Activated CD4-positive, alpha-beta memory T cell treated with anti-CD3 and anti-CD28 coated beads for 36 hours (primary cell): Measurements from ENCODE around the gene MED16. TPM values are rescaled to one million over a fixed set of nuclear protein-coding genes. Genes with fewer than 3 reads are reported as not detected.
A peak's percentile ranks its signal among the peaks of the same experiment; 100 is the strongest.

Source experiments
- CTCF ChIA-PET: fragments of 350-600 bp; sonication (Branson Sonifier 250); formaldehyde crosslinking; loops from one replicate; lab custom pipeline; 2021; ENCODE audit warnings: antibody characterized with exemption, inconsistent platforms; lab: Charles Lee
- POLR2A ChIA-PET: fragments of 350-600 bp; sonication (Branson Sonifier 250); formaldehyde crosslinking; loops from one replicate; lab custom pipeline; 2021; ENCODE audit warnings: antibody characterized with exemption; lab: Charles Lee
- DNase-seq: peaks from one replicate; pipeline ENCODE4 v3.0.0-alpha.2; 2020
- H3K27ac Mint-ChIP-seq: one replicate; pipeline ENCODE4 v1.8.0; 2021; ENCODE audit warnings: mixed read lengths
- H3K27me3 Mint-ChIP-seq: one replicate; pipeline ENCODE4 v1.8.0; 2021; ENCODE audit warnings: mixed read lengths
- H3K36me3 Mint-ChIP-seq: one replicate; pipeline ENCODE4 v1.8.0; 2021; ENCODE audit warnings: mixed read lengths
- H3K4me1 Mint-ChIP-seq: one replicate; pipeline ENCODE4 v1.8.0; 2021; ENCODE audit warnings: low read depth, mixed read lengths
- H3K4me3 Mint-ChIP-seq: one replicate; pipeline ENCODE4 v1.8.0; 2021; ENCODE audit warnings: mild to moderate bottlenecking, mixed read lengths
- H3K9me3 Mint-ChIP-seq: one replicate; pipeline ENCODE4 v1.8.0; 2021; ENCODE audit warnings: mixed read lengths
- intact Hi-C: fragments of 100-400 bp; cut with micrococcal nuclease; formaldehyde crosslinking; loops from one replicate; pipeline ENCODE4 v1.15.1; 2023
- total RNA-seq, 2 experiments: library from RNA; stranded (reverse); gene quantifications; one replicate each; pipeline ENCODE4 v1.2.3, GENCODE V29; 2021

MED16 gene, protein sequence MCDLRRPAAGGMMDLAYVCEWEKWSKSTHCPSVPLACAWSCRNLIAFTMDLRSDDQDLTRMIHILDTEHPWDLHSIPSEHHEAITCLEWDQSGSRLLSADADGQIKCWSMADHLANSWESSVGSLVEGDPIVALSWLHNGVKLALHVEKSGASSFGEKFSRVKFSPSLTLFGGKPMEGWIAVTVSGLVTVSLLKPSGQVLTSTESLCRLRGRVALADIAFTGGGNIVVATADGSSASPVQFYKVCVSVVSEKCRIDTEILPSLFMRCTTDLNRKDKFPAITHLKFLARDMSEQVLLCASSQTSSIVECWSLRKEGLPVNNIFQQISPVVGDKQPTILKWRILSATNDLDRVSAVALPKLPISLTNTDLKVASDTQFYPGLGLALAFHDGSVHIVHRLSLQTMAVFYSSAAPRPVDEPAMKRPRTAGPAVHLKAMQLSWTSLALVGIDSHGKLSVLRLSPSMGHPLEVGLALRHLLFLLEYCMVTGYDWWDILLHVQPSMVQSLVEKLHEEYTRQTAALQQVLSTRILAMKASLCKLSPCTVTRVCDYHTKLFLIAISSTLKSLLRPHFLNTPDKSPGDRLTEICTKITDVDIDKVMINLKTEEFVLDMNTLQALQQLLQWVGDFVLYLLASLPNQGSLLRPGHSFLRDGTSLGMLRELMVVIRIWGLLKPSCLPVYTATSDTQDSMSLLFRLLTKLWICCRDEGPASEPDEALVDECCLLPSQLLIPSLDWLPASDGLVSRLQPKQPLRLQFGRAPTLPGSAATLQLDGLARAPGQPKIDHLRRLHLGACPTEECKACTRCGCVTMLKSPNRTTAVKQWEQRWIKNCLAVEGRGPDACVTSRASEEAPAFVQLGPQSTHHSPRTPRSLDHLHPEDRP
- total RNA-seq, result 10 to 100 TPM; 58.9 to 62.7 TPM

DNA sequence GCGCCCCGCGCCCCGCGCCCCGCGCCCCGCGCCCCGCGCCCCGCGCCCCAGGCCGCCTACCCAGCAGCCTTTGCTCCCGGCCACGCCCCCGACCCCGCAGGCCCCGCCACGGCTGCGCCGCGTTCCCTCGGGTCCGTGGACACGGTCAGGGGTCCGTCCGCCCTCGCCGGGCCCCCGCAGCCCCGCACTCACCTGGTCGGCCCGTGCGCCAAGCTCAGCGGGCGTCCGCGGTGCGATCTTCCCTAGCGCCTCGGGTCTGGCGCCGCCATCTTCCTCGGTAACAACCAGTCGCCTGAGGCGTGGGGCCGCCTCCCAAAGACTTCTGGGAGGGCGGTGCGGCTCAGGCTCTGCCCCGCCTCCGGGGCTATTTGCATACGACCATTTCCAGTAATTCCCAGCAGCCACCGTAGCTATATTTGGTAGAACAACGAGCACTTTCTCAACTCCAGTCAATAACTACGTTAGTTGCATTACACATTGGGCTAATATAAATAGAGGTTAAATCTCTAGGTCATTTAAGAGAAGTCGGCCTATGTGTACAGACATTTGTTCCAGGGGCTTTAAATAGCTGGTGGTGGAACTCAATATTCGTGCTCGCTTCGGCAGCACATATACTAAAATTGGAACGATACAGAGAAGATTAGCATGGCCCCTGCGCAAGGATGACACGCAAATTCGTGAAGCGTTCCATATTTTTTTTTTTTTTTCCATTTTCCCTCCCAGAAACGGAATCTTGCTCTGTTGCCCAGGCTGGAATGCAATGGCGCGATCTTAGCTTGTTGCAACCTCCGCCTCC lies at the start of gene MED16, which contains the start of gene RNU6-9:
Gene MED16 (minus strand): TSS at position 294 of the 796 bp plus-strand sequence. CDS start 2,056 bp downstream, outside the sequence.
Gene RNU6-9 (plus strand): TSS at position 591 of the 796 bp plus-strand sequence.
- Mint-ChIP-seq H3K27me3 (peaks cover 3% of the 10 kb centered on the region), H3K9me3 (no peaks in the 10 kb centered on the region), H3K36me3 (peaks cover 16% of the 10 kb centered on the region), H3K4me3 (peak within 1 kb of the TSS; percentile 83), H3K27ac (peak within 1 kb of the TSS; percentile 99), H3K4me1 (peaks cover 11% of the 10 kb centered on the region)
- DNase-seq, result peak; percentile 93
- intact Hi-C loops, result loop anchor here (1.0 to 2.0 kb wide), 3 partner anchors 16 to 96 kb away; partner anchors contain the start of gene PTBP1
- POLR2A ChIA-PET, result interaction anchor here (0.9 to 2.0 kb wide), 4 partner anchors 9 to 27 kb away, joined by 3 to 7 read pairs (median 5); partner anchors contain the start of gene R3HDM4
- CTCF ChIA-PET, result interaction anchor here (0.7 to 1.2 kb wide), 6 partner anchors 30 to 933 kb away, joined by 3 to 5 read pairs (median 4); partner anchors contain the start of gene WDR18

DNA sequence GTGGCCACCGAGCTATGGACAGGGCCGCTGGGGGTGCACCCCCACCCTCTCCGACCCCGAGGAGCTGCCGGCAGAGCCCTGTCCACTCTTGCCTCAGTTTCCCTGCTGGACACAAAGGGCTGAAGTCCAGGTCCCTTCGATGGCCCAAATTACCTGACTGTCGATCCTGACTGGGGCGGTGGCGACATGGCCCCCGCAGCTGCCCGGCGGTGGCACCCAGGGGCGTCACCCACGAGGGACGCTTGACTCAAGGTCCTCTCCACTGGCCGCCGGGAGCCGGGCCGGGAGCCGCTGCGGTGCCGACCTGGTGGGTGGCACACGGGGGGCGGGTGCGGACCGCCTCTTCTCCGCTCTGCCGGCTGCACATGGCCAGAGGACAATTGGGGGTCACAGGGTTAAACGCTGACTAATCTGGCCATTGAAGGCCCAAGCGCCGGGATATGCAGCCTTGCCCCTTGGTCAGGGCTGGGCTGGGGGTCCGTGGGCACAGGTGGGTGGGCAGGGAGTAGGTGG lies 49.2 kb upstream of the MED16 start:
- Mint-ChIP-seq H3K36me3 (peaks cover 9% of the 10 kb centered on the region), H3K9me3 (peaks cover 2% of the 10 kb centered on the region), H3K27me3 (no peaks in the 10 kb centered on the region), H3K27ac (no peak overlapping the region), H3K4me1 (peaks cover 21% of the 10 kb centered on the region), H3K4me3 (no peak overlapping the region)
- POLR2A ChIA-PET, result no interaction called here
- intact Hi-C loops, result no loop called here
- CTCF ChIA-PET, result no interaction called here
- no peak for DNase-seq

DNA sequence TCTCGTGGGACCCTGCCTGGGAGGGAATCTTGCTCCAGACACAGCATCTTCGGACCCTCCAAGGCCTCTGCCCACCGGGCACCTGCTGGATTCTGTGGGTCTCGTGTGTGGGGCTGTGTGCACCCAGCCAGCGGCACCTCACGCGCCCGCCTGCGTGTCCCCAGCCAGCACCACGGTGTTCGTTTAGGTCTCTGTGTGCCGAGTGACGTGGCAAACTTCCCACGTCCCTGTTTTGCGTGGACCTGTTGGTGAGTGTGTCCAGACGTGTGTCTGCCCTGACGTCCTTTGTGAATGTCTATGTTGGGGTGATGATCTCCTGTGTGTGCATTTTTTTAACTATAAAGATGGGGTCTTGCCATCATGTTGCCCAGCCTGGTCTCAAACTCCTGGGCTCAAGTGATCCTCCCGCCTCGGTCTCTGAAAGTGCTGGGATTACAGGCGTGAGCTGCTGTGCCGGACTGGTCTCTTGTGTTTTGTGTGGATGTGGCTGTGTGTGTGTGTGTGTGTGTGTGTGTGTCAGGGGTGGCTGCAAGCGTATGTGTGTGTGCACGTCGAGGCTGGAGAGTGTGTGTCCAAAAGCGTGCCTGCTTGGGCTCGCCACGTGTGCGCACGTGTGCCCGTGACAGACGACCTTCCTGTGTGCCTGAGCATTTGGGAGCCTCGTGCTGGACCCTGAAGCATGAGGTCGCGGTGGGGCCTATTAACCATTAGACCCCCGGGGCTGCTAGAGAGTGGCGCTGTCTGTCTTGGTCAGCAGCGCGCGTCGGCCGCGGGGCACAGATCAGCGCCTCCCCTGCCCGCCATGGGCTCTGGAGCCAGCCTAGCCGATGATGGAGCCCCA lies 48.5 kb upstream of the MED16 start:
- Mint-ChIP-seq H3K27ac (peak overlapping the region; percentile 16), H3K27me3 (no peaks in the 10 kb centered on the region), H3K9me3 (peaks cover 2% of the 10 kb centered on the region), H3K4me1 (peaks cover 24% of the 10 kb centered on the region), H3K36me3 (peaks cover 9% of the 10 kb centered on the region), H3K4me3 (peak overlapping the region; percentile 71)
- no peak for DNase-seq
- intact Hi-C loops, result no loop called here
- ChIA-PET CTCF (no interaction called here), POLR2A (no interaction called here)

DNA sequence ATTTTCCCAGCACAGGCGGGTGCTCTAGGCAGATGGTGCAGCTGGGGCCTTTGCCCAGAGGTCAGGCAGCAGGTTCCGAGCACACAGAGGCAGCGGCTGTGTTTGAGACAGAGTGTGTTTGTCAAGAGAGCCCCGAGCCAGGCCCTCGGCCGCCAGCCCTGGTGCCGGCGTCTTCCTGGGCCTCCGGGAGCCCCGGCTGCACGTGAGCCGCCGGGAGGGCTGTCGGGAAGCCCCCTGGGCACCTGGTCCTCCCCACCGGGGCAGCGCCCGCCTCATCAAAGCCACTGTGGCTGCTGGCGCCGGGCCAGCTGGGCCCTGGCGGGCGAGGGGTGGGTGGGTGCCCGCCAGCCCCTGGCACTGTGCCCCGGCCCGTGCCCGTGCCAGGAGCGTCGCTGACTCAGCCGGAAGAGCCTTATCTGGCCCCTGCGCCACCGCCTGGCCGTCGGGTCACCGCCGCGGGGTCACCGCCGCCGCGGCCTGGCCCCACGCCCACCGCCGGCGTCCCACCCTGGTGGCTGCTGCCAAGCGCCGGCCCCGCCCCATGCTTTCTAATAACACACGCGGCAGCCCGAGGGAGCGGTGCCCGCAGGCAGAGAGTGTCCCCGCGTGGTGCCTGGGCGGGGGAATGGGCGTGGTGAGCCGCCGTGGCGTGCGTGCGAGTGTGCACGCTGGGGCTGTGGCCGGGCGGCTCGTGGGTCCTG lies 47.8 kb upstream of the MED16 start:
- H3K4me1 Mint-ChIP-seq, result peaks cover 24% of the 10 kb centered on the region
- ChIA-PET CTCF (interaction anchor here (0.9 kb wide), 1 partner anchor 304 kb away, joined by 4 read pairs; no protein-coding TSS in a partner anchor), POLR2A (interaction anchor here (0.6 kb wide), 1 partner anchor 19 kb away, joined by 3 read pairs; no protein-coding TSS in a partner anchor)
- H3K36me3 Mint-ChIP-seq, result peaks cover 9% of the 10 kb centered on the region
- peak overlapping the region; percentile 71 for H3K4me3 Mint-ChIP-seq
- H3K27ac Mint-ChIP-seq, result no peak overlapping the region
- DNase-seq, result peak; percentile 65
- H3K27me3 Mint-ChIP-seq, result no peaks in the 10 kb centered on the region
- H3K9me3 Mint-ChIP-seq, result peaks cover 2% of the 10 kb centered on the region
- intact Hi-C loops, result no loop called here

DNA sequence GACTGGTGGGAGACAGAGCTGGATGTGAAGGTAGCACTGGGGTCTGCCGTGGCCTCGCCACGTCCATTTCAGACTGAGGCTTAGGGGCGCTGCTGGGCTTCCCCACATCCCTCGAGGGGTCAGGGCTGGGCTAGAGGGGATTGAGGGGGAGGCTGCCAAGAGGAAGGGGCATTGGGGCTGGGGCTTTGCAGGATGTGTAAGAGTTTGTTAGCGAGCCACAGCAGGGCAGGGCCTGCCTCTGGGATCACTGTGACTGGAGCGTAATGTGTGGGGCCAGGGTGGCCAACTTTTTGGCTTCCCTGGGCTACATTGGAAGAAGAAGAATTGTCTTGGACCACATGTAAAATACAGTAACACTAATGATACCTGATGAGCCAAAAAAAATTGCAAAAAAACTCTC lies 46.9 kb upstream of the MED16 start:
- Mint-ChIP-seq H3K4me1 (peaks cover 24% of the 10 kb centered on the region), H3K27me3 (no peaks in the 10 kb centered on the region), H3K27ac (no peak overlapping the region), H3K4me3 (peak overlapping the region; percentile 53), H3K9me3 (peaks cover 2% of the 10 kb centered on the region), H3K36me3 (peaks cover 9% of the 10 kb centered on the region)
- POLR2A ChIA-PET, result interaction anchor here (0.6 kb wide), 1 partner anchor 20 kb away, joined by 3 read pairs; no protein-coding TSS in a partner anchor
- CTCF ChIA-PET, result interaction anchor here (0.8 to 3.5 kb wide), 3 partner anchors 42 to 305 kb away, joined by 3 to 14 read pairs (median 4); no protein-coding TSS in a partner anchor
- intact Hi-C loops, result no loop called here
- DNase-seq, result no peak

DNA sequence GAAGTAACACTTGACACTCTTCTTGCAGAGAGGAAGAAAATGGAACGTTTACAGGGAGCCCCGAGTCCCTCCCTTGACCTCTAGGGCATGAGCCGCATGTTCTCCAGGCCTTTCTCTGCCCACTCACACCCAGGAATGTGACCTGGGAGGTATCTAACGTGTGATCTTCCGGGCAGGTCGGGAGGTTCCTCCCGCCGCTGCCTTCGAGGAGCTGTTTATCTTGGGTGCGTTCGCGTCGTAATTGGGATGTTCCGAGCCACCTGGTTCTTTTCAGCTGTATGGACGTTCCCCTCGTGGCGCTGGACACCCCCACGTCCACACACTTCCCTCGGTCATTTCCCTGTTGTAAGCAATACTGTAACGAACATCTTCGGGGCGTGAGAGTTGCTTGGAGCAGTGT lies 46.5 kb upstream of the MED16 start:
- CTCF ChIA-PET, result interaction anchor here (0.8 to 3.5 kb wide), 2 partner anchors 42 to 74 kb away, joined by 3 to 14 read pairs; no protein-coding TSS in a partner anchor
- POLR2A ChIA-PET, result no interaction called here
- intact Hi-C loops, result no loop called here
- no peaks in the 10 kb centered on the region for H3K27me3 Mint-ChIP-seq
- H3K36me3 Mint-ChIP-seq, result peaks cover 9% of the 10 kb centered on the region
- H3K4me3 Mint-ChIP-seq, result no peak overlapping the region
- H3K4me1 Mint-ChIP-seq, result peaks cover 24% of the 10 kb centered on the region
- H3K27ac Mint-ChIP-seq, result no peak overlapping the region
- H3K9me3 Mint-ChIP-seq, result peaks cover 2% of the 10 kb centered on the region
- DNase-seq, result no peak

DNA sequence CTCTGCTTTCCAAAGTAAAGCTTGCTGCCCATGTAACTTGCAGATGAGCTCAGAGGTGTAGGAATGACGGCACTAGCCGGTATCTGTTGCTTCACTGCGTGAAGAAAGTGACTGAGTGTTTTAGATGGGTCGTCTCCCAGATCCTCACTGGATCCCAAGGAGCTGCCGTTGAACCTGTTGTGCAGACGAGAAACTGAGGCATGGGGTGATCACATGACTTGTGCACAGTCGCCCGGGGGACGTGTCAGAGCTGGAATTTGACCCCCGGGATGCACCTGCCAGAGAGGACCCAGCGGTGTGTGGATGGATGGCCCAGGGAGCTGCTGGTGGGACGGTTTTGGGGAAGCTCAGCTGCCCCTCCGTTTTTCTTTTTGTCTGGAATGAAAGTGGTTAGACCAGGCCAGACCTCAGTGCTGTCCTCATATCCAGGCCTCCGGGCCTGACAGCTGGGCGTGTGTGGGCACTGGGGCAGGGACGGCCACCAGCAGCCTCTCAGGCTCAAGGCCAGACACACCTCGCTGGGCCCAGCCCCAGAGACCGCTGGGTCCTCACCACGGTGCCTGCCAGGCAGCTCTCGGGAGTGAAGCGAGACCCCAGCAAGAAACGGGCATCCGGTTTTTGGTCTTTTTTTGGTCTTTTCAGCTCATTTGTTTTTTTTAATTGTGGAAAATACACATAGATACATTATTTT lies 45.4 kb upstream of the MED16 start:
- DNase-seq, result no peak
- H3K4me1 Mint-ChIP-seq, result peaks cover 24% of the 10 kb centered on the region
- no peak overlapping the region for H3K4me3 Mint-ChIP-seq
- H3K27ac Mint-ChIP-seq, result no peak overlapping the region
- intact Hi-C loops, result no loop called here
- ChIA-PET CTCF (interaction anchor here (3.5 kb wide), 1 partner anchor 43 kb away, joined by 14 read pairs; no protein-coding TSS in a partner anchor), POLR2A (no interaction called here)
- H3K9me3 Mint-ChIP-seq, result peaks cover 2% of the 10 kb centered on the region
- no peaks in the 10 kb centered on the region for H3K27me3 Mint-ChIP-seq
- H3K36me3 Mint-ChIP-seq, result peaks cover 9% of the 10 kb centered on the region

DNA sequence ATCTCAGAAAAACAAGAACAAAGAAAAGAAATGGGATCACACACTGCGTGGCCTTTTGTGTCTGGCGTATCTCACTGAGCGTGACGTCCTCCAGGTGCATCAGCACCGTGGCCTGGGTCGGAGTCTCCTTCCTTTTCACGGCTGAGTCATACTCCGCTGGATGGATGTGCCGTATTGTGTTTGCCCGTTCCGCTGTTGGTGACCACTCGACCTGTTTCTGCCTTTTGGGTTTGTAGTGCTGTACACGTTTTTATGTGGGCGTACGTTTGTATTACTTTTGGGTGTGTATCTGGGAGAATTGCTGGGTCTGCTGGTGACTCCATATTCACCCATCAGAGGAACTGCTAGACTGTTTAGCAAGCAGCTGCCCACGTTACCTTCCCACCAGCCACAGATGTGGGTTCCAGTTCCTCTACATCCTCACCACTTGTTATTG lies 44.3 kb upstream of the MED16 start:
- ChIA-PET CTCF (interaction anchor here (3.5 kb wide), 1 partner anchor 45 kb away, joined by 14 read pairs; no protein-coding TSS in a partner anchor), POLR2A (no interaction called here)
- intact Hi-C loops, result no loop called here
- Mint-ChIP-seq H3K4me1 (peaks cover 30% of the 10 kb centered on the region), H3K4me3 (no peak overlapping the region), H3K9me3 (peaks cover 2% of the 10 kb centered on the region), H3K27me3 (no peaks in the 10 kb centered on the region), H3K27ac (no peak overlapping the region), H3K36me3 (peaks cover 9% of the 10 kb centered on the region)
- DNase-seq, result peak; percentile 68

DNA sequence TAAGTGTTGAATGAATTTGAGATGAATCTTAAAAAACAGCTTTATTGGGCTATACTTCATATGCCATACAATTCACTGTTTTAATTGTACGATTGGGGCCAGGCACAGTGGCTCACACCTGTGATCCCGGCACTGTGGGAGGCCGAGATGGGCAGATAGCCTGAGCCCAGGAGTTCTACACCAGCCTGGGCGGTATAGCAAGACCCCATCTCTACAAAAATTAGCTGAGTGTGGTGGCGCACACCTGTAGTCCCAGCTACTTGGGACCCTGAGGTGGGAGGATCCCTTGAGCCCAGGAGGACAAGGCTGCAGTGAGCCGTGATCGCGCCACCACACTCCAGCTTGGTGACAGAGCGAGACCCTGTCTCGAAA lies 43.2 kb upstream of the MED16 start:
- Mint-ChIP-seq H3K4me1 (peaks cover 28% of the 10 kb centered on the region), H3K27me3 (no peaks in the 10 kb centered on the region), H3K9me3 (peaks cover 2% of the 10 kb centered on the region), H3K4me3 (no peak overlapping the region), H3K27ac (no peak overlapping the region), H3K36me3 (peaks cover 11% of the 10 kb centered on the region)
- intact Hi-C loops, result no loop called here
- CTCF ChIA-PET, result no interaction called here
- DNase-seq, result no peak
- POLR2A ChIA-PET, result no interaction called here
